ENCODE results near the gene PICALM. TPM values are rescaled to one million over a fixed set of nuclear protein-coding genes. Genes with fewer than 3 reads are reported as not detected.

Gene PICALM
- total and polyA plus RNA-seq, 10 of the 15 experiments (the other 5 are each of a cell fraction or from before 2014, with no cell fraction given) = 4.3 to 150 (median 41.8) TPM

DNA sequence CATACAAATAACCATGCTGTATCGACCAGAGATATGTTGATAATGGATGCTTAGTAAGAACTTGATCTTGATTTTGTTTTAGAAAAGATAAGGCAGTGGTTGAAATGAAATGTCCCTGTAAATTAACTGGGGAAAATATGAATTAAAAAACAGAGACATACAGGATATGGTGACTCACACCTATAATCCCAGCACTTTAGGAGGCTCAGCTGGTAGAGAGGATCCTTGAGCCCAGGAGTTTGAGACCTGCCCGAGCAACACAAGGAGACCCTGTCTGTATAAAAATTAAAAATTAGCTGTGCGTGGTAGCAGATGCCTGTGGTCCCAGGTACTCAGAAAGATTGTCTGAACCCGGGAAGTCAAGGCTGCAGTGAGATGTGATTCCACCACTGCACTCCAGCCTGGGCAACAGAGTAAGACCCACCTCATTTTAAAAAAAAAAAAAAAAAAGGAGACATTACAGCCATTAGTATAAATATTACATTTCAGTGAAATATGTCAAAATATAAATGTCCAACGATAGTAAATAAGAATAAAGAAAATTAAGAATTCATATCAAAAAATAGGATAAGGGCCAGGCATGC is 4.6 kb downstream of the PICALM start (continued):
- no peak for TF ChIP-seq MEF2B (IDR thresholded peaks at IDR 0.05; ENCODE audit: partially characterized antibody, poor library complexity, severe bottlenecking)

DNA sequence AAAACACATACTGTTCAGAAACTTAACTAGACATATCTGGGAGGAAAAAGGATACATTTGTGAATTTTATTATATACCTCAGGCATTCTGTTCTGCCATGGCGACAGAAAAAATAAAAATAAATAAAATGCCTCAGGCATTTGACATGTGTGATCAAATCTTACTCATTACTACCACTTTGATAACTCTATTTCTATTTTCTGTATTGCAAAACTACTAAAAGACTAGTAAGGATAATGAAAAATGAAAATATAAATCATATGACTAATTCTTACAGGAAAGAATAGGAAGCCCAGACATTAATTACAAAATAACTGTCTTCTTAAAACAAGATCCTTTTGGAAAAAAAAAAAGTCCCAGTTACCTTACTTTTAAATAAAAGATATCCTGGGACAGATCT is 5.3 kb downstream of the PICALM start:
- Histone ChIP-seq H3K4me3 (peak overlapping the region; percentile 62), H3K27ac (ENCODE audit: control insufficient read depth, insufficient read depth) (peak overlapping the region; percentile 35), H3K27me3 (replicated peaks in 1 of 2; ENCODE audit: control insufficient read depth in 2 of 2, insufficient read depth in 2 of 2, low read length in 1 of 2) (no peaks in the 10 kb centered on the region), H3K79me2 (ENCODE audit: control insufficient read depth, insufficient read depth, low read length) (peaks cover 100% of the 10 kb centered on the region), H3K9ac (ENCODE audit: control insufficient read depth, insufficient read depth, low read length) (no peak overlapping the region), H3K9me3 (replicated peaks; ENCODE audit: control insufficient read depth, insufficient read depth, low read length) (peaks cover 5% of the 10 kb centered on the region), H4K20me1 (ENCODE audit: control insufficient read depth, insufficient read depth) (no peaks in the 10 kb centered on the region; the same call in 1 of the 2 replicates), H3K36me3 (ENCODE audit: control insufficient read depth in 2 of 2, insufficient read depth in 2 of 2, low read length in 1 of 2) (no peaks in the 10 kb centered on the region; a peak in 1 of 4 replicates), H3K4me1 (ENCODE audit: control insufficient read depth, insufficient read depth, low read length) (0 out of 2 replicates have a peak, but pooled peaks cover 8% of the 10 kb centered on the region), H2AFZ (ENCODE audit: control insufficient read depth, low read depth, low read length) (no peak overlapping the region), H3K4me2 (ENCODE audit: control insufficient read depth, insufficient read depth) (peak overlapping the region; percentile 51)
- DNase-seq (ENCODE audit: low read depth, low spot score) = no peak
- SMC1A ChIA-PET (ENCODE audit: uncharacterized antibody, unreplicated experiment) = interaction anchor here (1.2 to 2.1 kb wide), 3 partner anchors 15 to 131 kb away, joined by 3 to 9 read pairs (median 5); no protein-coding TSS in a partner anchor
- ATAC-seq = no peak
- WGBS (ENCODE audit: insufficient coverage, insufficient replicate concordance, low lambda C conversion rate, missing lambda C conversion rate) = 0% methylated on average over 1 of the region's 1 CpG
- in situ Hi-C loops (cut with MboI) = no loop called here
- RAD21 ChIA-PET (ENCODE audit: unreplicated experiment) = interaction anchor here (1.3 to 5.1 kb wide), 2 partner anchors 15 to 130 kb away, joined by 4 to 55 read pairs; no protein-coding TSS in a partner anchor
- CTCF ChIA-PET = no interaction called here
- FAIRE-seq = no peak
- intact Hi-C loops (cut with micrococcal nuclease; ENCODE audit: unreplicated experiment) = no loop called here
- POLR2A ChIA-PET = interaction anchor here (2.5 kb wide), 1 partner anchor 15 kb away, joined by 9 read pairs; no protein-coding TSS in a partner anchor
- BruUV-seq (replicated peaks) = no TSS peak
- TF ChIP-seq, protein P1, sequence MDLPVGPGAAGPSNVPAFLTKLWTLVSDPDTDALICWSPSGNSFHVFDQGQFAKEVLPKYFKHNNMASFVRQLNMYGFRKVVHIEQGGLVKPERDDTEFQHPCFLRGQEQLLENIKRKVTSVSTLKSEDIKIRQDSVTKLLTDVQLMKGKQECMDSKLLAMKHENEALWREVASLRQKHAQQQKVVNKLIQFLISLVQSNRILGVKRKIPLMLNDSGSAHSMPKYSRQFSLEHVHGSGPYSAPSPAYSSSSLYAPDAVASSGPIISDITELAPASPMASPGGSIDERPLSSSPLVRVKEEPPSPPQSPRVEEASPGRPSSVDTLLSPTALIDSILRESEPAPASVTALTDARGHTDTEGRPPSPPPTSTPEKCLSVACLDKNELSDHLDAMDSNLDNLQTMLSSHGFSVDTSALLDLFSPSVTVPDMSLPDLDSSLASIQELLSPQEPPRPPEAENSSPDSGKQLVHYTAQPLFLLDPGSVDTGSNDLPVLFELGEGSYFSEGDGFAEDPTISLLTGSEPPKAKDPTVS (IDR thresholded peaks at IDR 0.05; ENCODE audit: low read depth, low read length) = no peak
- TF ChIP-seq TCF12 (IDR thresholded peaks at IDR 0.05; ENCODE audit: low read depth, low read length) (no peak), CBFB (IDR thresholded peaks at IDR 0.05; ENCODE audit: low read depth) (no peak), POLR2A (IDR thresholded peaks at IDR 0.05; ENCODE audit: low read depth, low read length) (no peak), ZNF24 (IDR thresholded peaks at IDR 0.05) (no peak)

All from GM12878 (cell line).